ENCODE measurements around the gene RAB30.
"Not testable (repeated sequence)": the region's sequence is repeated elsewhere in the genome, so short reads cannot be mapped to it uniquely, and the experiment has no call there.

Gene RAB30

DNA sequence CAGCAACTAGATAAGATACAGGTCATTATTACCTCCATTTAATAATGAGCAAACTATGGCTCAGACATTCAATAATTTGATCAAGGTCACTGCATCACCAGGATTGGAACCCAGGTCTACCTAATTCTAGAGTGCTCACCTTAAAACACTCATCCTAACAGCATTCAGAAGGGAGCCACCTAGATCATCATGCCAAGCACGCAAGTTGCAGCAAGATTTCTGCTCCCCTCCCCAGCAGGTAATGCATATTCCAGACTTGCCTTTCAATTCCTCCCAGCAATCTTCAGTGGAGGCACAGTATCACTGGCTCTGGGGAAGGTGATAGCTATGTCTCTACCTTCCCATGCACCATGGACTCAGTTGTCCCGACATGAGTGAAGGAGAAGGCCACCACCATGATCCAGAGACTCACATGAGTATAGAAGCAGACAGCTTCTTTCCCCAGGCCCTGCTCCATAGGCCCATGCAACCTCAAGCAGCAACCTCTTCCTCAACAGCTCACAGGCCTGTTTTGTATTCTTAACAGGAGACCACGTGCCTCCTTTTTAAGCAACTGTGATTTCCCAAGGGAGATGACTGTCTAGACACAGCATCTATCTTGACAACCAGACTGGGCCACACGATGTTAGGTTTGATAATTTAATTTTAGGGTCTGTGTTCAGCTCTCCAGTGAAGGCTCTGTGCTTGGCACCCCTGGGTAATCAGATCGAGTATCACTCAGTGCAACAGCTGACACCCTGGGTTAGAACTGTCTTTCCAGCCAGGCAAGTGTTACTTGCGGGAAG, 36.4 kb downstream of the RAB30 start:
- no peak for DNase-seq

DNA sequence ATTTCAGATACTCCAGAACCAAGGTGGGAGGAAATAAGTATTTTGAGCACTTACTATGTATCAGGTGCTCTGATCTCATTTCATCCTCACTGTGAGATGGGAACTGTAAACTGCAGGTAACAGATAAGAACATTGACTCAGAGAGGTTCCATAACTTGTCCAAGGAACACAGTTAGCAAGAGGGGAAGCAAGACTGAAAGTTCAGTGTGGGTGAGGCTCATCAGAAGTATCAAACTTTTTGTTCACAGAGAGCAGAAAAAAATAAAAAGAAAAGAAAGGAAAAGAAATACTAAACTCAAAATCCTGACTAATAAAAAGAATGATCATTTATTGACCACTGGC, 37.1 kb downstream of the RAB30 start:
- DNase-seq = no peak

DNA sequence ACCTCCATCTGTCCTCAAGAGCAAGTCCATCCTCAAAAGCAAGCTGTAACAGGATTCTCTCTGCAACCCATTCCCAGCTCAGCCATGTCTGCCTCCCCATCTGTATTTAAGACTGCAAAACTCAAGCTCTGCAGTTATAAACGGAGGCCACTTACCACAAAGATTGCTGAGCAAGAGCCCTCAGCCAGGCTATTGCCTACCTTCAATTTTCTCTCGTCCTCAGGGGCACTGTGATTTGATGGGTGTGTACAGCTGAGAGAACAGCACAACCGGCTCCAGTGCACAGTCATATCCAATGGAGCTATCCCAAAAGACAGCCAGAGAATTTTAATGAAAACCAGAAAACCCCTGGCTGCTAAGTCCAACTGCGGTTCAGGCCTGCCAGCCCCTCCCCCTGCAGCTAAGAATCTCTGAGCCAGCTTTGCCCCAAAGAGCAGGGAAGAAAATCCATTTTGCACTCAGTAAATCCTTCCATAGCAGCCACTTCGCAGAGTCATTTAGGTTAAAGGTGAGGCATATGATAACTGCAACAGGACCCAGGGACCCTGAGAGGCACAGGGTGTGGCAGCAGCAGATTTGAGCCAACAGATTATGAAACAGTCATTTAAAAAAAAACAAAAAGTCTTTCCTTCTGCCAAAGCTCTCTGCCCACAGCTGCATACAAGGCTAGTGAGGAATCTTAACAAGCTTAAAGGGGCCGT, 37.6 kb downstream of the RAB30 start:
- DNase-seq = peak; percentile 39

DNA sequence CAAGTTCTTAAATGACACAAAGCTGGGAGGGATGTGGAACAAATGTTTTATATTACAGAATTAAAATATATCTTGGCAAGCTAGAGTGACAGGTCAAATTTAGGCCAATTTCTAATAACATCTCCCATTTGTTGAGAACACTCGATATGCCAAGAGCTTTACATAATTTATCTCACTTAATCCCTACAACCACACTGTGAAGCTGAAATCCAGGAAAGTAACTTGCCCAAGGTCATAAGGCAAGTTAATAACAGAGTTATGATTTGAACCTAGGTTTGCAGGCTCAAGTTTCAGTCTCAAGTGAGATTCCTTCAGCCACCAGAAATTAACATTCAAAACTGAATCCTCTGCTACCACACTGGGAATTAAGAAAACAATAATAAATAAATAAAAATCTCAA, 38.3 kb downstream of the RAB30 start:
- no peak for DNase-seq

- no peak for DNase-seq
Measured at GRCh38 chr11:83031127-83031526, 40.6 kb downstream of the RAB30 start.

DNA sequence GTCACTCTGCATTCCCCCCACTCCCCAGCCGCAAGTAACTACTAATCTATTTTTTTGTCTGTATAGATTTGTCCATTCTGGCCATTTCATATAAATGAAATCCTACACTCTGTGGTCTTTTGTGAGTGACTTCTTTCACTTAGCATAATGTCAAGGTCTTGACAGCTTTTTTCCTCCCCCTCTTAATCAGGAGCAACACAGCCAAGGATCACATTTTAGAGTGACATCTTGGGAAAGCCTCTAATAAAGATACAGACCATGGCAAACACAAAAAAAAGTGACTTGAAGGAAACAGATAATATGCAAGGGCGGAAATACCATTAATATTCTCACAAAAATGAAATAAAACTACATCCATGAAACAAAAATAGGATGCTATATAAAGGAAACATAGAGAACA, 43.9 kb downstream of the RAB30 start:
- no peak for DNase-seq

- DNase-seq = no peak
Measured at GRCh38 chr11:83027289-83027688, 44.4 kb downstream of the RAB30 start.

- DNase-seq = no peak
Measured at GRCh38 chr11:83026229-83026628, 45.5 kb downstream of the RAB30 start.

DNA sequence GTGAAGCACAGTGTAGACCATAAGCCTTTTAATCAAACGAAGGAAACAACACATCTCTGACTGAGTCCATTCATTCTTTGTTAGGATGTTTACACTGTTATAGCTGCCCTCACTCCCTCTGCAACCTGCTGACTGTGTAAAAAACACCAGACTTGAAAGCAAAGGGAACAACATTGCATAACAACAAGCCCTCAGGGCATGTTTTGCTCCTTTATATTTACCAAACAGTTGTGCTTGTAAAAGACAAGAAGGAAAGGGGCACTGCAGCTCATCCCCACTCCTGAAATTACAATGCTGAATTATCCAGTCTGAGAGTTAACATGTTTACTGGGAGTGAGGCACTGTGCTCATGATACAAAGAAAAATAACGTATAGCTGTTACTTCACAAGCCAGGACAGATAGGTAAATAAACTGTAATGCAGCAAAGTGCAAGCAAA, 46.4 kb downstream of the RAB30 start:
- DNase-seq = no peak

- DNase-seq = no peak
Measured at GRCh38 chr11:83024270-83024854, 47.3 kb downstream of the RAB30 start.

- no peak for DNase-seq
Measured at GRCh38 chr11:83023410-83023809, 48.3 kb downstream of the RAB30 start.

GRCh38 chr11:83021780-83022125, 49.9 kb downstream of the RAB30 start:
- DNase-seq = no peak

- no peak for DNase-seq
Measured at GRCh38 chr11:83020942-83021779, 50.5 kb downstream of the RAB30 start.

DNA sequence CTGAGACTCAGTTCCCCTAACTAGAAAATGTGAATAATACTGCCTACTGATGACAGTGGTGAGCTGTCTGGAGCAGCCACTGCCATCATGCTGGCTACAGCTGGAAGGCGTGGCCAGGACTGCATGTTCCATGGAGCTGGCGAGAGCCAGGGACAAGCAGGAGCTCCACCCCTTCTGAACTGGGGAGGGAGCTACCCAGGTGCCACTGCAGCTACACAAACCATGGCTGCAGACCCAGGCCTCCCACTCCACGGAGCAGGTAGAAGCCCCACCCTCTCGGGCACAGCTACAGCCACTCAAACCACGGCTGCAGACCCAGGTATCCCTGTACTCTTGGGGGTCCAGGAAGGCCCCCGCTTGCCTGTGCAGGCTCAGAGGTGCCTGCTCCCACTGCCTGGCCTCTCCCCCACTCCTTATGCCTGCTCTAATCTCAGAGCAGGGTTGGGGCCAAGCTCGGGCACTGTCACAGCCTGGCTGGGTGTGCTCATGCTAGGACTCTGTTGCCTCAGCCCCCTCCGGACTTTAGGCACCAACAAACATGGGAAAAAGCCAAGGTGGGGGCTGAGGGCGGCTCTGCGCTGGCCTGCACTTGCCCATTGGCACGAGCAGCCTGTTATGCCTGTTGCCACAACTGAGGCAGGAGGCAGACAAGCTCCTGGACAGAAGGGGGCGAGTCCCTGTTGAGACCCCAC, 51.7 kb downstream of the RAB30 start:
- DNase-seq = no peak

DNA sequence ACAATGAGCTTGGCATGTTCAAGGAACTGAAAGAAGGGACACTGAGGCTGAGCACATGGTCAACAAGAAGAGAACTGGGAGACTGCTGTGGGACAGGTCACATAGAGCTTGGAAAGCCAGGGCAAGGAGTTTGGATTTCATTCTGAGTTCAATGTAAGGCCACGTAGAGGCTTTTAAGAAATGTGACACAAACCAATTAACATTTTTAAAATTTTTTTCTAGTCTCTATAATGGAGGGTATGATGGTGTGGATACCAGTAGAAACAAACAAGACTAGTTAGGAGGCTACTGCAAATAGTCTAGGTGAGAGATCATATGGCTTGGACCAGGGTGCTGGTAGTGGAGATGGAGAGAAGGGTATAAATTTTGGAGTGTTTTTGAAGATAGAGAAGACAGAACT, 56.7 kb downstream of the RAB30 start:
- DNase-seq = no peak

GRCh38 chr11:83012168-83013067, 59.3 kb downstream of the RAB30 start:
- DNase-seq = no peak

GRCh38 chr11:83011333-83012167, 60.1 kb downstream of the RAB30 start:
- DNase-seq = no peak

DNA sequence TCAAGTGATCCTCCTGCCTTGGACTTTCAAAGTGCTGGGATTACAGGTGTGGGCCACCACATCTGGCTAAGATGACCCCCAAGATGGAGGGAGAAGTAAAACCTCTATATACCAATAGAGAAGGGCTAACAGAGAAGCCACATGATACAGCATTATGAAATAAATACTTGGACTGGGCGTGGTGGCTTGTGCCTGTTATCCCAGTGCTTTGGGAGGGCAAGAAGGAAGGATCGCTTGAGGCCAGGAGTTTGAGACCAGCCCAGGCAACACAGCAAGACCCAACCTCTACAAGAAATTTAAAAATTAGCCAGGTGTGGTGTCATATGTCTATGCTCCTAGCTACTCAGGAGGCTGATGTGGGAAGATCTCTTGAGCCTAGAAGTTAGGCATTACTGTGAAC, 61.7 kb downstream of the RAB30 start:
- no peak for DNase-seq

DNA sequence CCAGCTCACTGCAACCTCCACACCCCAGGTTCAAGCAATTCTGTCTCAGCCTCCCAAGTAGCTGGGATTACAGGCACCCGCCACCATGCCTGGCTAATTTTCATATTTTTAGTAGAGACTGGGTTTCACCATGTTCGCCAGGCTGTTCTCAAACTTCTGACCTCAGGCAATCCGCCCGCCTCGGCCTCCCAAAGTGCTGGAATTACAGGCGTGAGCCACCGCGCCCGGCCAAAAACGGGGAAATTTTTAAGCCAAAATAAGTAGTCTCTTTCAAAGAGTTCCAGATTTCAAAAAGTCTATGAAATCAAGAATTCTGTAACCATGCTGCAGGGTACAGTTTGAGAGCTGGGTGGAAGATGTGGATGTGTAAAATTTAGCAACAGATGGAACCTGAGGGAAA, 62.6 kb downstream of the RAB30 start:
- DNase-seq = not testable (repeated sequence)

DNA sequence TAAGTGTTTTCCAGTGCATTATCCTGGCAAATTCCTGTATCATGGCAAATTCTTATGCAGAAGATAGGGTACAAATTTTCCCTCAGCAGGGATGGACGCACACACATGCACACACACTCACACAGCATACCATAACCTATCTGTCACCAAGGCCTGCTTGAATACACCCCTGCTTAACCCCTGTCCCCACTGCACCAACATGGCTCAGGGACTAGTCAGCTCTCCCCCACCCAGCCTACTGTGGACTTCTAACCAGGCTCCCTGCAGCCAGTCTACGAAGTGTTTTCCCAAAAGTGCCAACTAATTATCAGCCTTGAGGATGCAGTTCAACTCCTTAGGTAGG, 63.1 kb downstream of the RAB30 start:
- no peak for DNase-seq
